ENCODE data around the gene ZMIZ1.

Gene ZMIZ1

GRCh38 chr10:79082631-79083596, 14.1 kb downstream of the ZMIZ1 start (continued):
- TF ChIP-seq ZBTB11 (tag by site-specific recombination; conservative IDR thresholded peaks at IDR 0.05; ENCODE audit: low read depth) (no peak), ZNF501 (tag by site-specific recombination; IDR thresholded peaks at IDR 0.05) (no peak), TRIM28 (IDR thresholded peaks at IDR 0.05; ENCODE audit: borderline replicate concordance, low read length) (no peak), ZNF16 (tag by site-specific recombination; IDR thresholded peaks at IDR 0.05; ENCODE audit: low read depth) (no peak), ZNF548 (tag by site-specific recombination; IDR thresholded peaks at IDR 0.05) (no peak), RBAK (tag by site-specific recombination; IDR thresholded peaks at IDR 0.05) (no peak), ZBTB10 (tag by site-specific recombination; IDR thresholded peaks at IDR 0.05) (no peak), ZNF133 (tag by site-specific recombination; IDR thresholded peaks at IDR 0.05) (no peak), ZNF266 (tag by site-specific recombination; IDR thresholded peaks at IDR 0.05; ENCODE audit: low read depth) (no peak), ZNF302 (tag by site-specific recombination; IDR thresholded peaks at IDR 0.05; ENCODE audit: low read depth) (no peak), ZNF155 (tag by site-specific recombination; IDR thresholded peaks at IDR 0.05) (no peak), ZNF791 (tag by site-specific recombination; IDR thresholded peaks at IDR 0.05) (no peak), ZNF292 (tag by site-specific recombination; IDR thresholded peaks at IDR 0.05; ENCODE audit: borderline replicate concordance, low read depth) (no peak), SETDB1 (IDR thresholded peaks at IDR 0.05; ENCODE audit: insufficient read length, low read length) (no peak), ZNF510 (tag by site-specific recombination; IDR thresholded peaks at IDR 0.05; ENCODE audit: insufficient replicate concordance) (no peak), ZNF513 (tag by site-specific recombination; IDR thresholded peaks at IDR 0.05) (no peak), SALL2 (tag by site-specific recombination; IDR thresholded peaks at IDR 0.05; ENCODE audit: borderline replicate concordance) (no peak), EGR2 (tag by site-specific recombination; IDR thresholded peaks at IDR 0.05; ENCODE audit: low read depth) (0 out of 2 replicates have a peak, but pooled peaks have one; percentile 27), KLF8 (tag by site-specific recombination; IDR thresholded peaks at IDR 0.05) (peak; percentile 20; the same call in 1 of the 2 replicates), ZNF324 (tag by site-specific recombination; IDR thresholded peaks at IDR 0.05) (no peak), ZSCAN5A (tag by site-specific recombination; IDR thresholded peaks at IDR 0.05) (0 out of 2 replicates have a peak, but pooled peaks have one; percentile 44), WT1 (tag by site-specific recombination; IDR thresholded peaks at IDR 0.05) (no peak), AEBP2 (tag by site-specific recombination; IDR thresholded peaks at IDR 0.05; ENCODE audit: borderline replicate concordance) (no peak), ZNF18 (tag by site-specific recombination; IDR thresholded peaks at IDR 0.05) (no peak), GLI4 (tag by site-specific recombination; IDR thresholded peaks at IDR 0.05) (no peak), ZNF426 (tag by site-specific recombination; IDR thresholded peaks at IDR 0.05) (no peak), ZNF701 (tag by site-specific recombination; IDR thresholded peaks at IDR 0.05) (no peak)

Data from HEK293 (cell line).